Activated T-helper 1 cell treated with anti-CD3 and anti-CD28 coated beads, Interleukin-2, amount 50 U/mL, for 16 hours (primary cell): ENCODE data around the gene DCK.
A peak's percentile ranks its signal among the peaks of the same experiment; 100 is the strongest.
"Not testable (repeated sequence)": the region's sequence is repeated elsewhere in the genome, so short reads cannot be mapped to it uniquely, and the experiment has no call there.

Source experiments
- DNase-seq, 2 donors: peaks; one replicate each; pipeline ENCODE4 v3.0.0-alpha.2; 2020; ENCODE audit warnings: low read depth in 1 of 2, low spot score in 1 of 2

Gene DCK

GRCh38 chr4:70999639-71000038, 6.2 kb downstream of the DCK start:
- DNase-seq, result not testable (repeated sequence)

- DNase-seq, result not testable (repeated sequence)
These were observed 7.9 kb downstream of the DCK start for GRCh38 chr4:71001363-71001762.

- peak in 1 of 2 donors; percentile 8 for DNase-seq
These were observed 10.9 kb downstream of the DCK start for GRCh38 chr4:71004281-71004851.

- not testable (repeated sequence) for DNase-seq
These were observed 11.6 kb downstream of the DCK start for GRCh38 chr4:71005025-71005424.

- no peak for DNase-seq
These were observed 12.9 kb downstream of the DCK start for GRCh38 chr4:71006203-71006907.

- DNase-seq, result no peak
These were observed 14.7 kb downstream of the DCK start for GRCh38 chr4:71008196-71008595.

GRCh38 chr4:71009086-71009485, 15.6 kb downstream of the DCK start:
- no peak for DNase-seq

GRCh38 chr4:71009890-71010588, 16.6 kb downstream of the DCK start:
- no peak for DNase-seq

GRCh38 chr4:71011451-71011850, 18.0 kb downstream of the DCK start:
- DNase-seq, result no peak

- not testable (repeated sequence) for DNase-seq
These were observed 23.9 kb downstream of the DCK start for GRCh38 chr4:71017391-71017790.

GRCh38 chr4:71020611-71021010, 27.2 kb downstream of the DCK start:
- DNase-seq, result no peak

- DNase-seq, result no peak
These were observed 32.2 kb downstream of the DCK start for GRCh38 chr4:71025654-71026053.

- DNase-seq, result no peak
These were observed 32.6 kb downstream of the DCK start for GRCh38 chr4:71026086-71026485.

GRCh38 chr4:71027611-71028010, 34.2 kb downstream of the DCK start:
- no peak for DNase-seq

- no peak for DNase-seq
These were observed 36.1 kb downstream of the DCK start for GRCh38 chr4:71029504-71029903.

- not testable (repeated sequence) for DNase-seq
These were observed 38.7 kb downstream of the DCK start for GRCh38 chr4:71032106-71032505.

- no peak for DNase-seq
These were observed 51.8 kb downstream of the DCK start for GRCh38 chr4:71045256-71045655.

- no peak for DNase-seq
These were observed 55.9 kb downstream of the DCK start for GRCh38 chr4:71049395-71049794.

GRCh38 chr4:71050809-71051208, 57.4 kb downstream of the DCK start:
- DNase-seq, result no peak

GRCh38 chr4:71052034-71052433, 58.6 kb downstream of the DCK start:
- DNase-seq, result no peak

GRCh38 chr4:71052716-71053115, 59.3 kb downstream of the DCK start:
- no peak for DNase-seq

GRCh38 chr4:71053613-71054012, 60.2 kb downstream of the DCK start:
- DNase-seq, result not testable (repeated sequence)
